ENCODE results near the gene ARHGEF19.

ARHGEF19 gene

GRCh38 chr1:16153096-16153998 is 59.1 kb downstream of the ARHGEF19 start:
- H3K36me3 ChIP-seq (ENCODE audit: control insufficient read depth, low read length), result no peaks in the 10 kb centered on the region
- H3K4me3 ChIP-seq (ENCODE audit: low read length), result no peak overlapping the region

GRCh38 chr1:16152481-16153087 is 59.9 kb downstream of the ARHGEF19 start:
- no peak overlapping the region for H3K4me3 ChIP-seq (ENCODE audit: low read length)
- peaks cover 36% of the 10 kb centered on the region for H3K27me3 ChIP-seq (ENCODE audit: control insufficient read depth, low read length)
- TF ChIP-seq EZH2phosphoT487 (IDR thresholded peaks at IDR 0.05; ENCODE audit: borderline replicate concordance, low read length), result no peak
- TF ChIP-seq, protein P1, sequence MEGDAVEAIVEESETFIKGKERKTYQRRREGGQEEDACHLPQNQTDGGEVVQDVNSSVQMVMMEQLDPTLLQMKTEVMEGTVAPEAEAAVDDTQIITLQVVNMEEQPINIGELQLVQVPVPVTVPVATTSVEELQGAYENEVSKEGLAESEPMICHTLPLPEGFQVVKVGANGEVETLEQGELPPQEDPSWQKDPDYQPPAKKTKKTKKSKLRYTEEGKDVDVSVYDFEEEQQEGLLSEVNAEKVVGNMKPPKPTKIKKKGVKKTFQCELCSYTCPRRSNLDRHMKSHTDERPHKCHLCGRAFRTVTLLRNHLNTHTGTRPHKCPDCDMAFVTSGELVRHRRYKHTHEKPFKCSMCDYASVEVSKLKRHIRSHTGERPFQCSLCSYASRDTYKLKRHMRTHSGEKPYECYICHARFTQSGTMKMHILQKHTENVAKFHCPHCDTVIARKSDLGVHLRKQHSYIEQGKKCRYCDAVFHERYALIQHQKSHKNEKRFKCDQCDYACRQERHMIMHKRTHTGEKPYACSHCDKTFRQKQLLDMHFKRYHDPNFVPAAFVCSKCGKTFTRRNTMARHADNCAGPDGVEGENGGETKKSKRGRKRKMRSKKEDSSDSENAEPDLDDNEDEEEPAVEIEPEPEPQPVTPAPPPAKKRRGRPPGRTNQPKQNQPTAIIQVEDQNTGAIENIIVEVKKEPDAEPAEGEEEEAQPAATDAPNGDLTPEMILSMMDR (IDR thresholded peaks at IDR 0.05; ENCODE audit: low read depth, low read length, poor library complexity, severe bottlenecking), result no peak
- H3K4me1 ChIP-seq (ENCODE audit: control insufficient read depth, low read length), result peaks cover 4% of the 10 kb centered on the region
- H3K79me2 ChIP-seq (ENCODE audit: control insufficient read depth, low read length), result no peaks in the 10 kb centered on the region
- H3K9me2 ChIP-seq (replicated peaks; ENCODE audit: control insufficient read depth, low read length), result no peaks in the 10 kb centered on the region
- no peaks in the 10 kb centered on the region for H3K9me3 ChIP-seq (ENCODE audit: control insufficient read depth, insufficient read depth, low read length)
- no peaks in the 10 kb centered on the region for H3K36me3 ChIP-seq (ENCODE audit: control insufficient read depth, low read length)
- no peaks in the 10 kb centered on the region for H3F3A ChIP-seq (ENCODE audit: control insufficient read depth, insufficient read depth)
- H4K20me1 ChIP-seq (ENCODE audit: control insufficient read depth, insufficient read depth, low read depth, low read length), result no peaks in the 10 kb centered on the region
- no peak overlapping the region for H3K4me2 ChIP-seq (ENCODE audit: low read length)
- H3K27ac ChIP-seq (ENCODE audit: low read depth, low read length), result no peak overlapping the region

More at GRCh38 chr1:16153096-16153998, 59.1 kb downstream of the ARHGEF19 start:
- Histone ChIP-seq H4K20me1 (ENCODE audit: control insufficient read depth, insufficient read depth, low read depth, low read length) (no peaks in the 10 kb centered on the region), H3K27me3 (ENCODE audit: control insufficient read depth, low read length) (peaks cover 36% of the 10 kb centered on the region), H3K9me2 (replicated peaks; ENCODE audit: control insufficient read depth, low read length) (no peaks in the 10 kb centered on the region), H3K79me2 (ENCODE audit: control insufficient read depth, low read length) (no peaks in the 10 kb centered on the region), H3F3A (ENCODE audit: control insufficient read depth, insufficient read depth) (0 out of 2 replicates have a peak, but pooled peaks cover 3% of the 10 kb centered on the region), H3K4me2 (ENCODE audit: low read length) (no peak overlapping the region), H3K4me1 (ENCODE audit: control insufficient read depth, low read length) (peaks cover 4% of the 10 kb centered on the region), H3K27ac (ENCODE audit: low read depth, low read length) (no peak overlapping the region), H3K9me3 (ENCODE audit: control insufficient read depth, insufficient read depth, low read length) (no peaks in the 10 kb centered on the region)
- TF ChIP-seq, protein P1 (IDR thresholded peaks at IDR 0.05; ENCODE audit: low read depth, low read length, poor library complexity, severe bottlenecking), result no peak
- no peak for TF ChIP-seq EZH2phosphoT487 (IDR thresholded peaks at IDR 0.05; ENCODE audit: borderline replicate concordance, low read length)

DNA sequence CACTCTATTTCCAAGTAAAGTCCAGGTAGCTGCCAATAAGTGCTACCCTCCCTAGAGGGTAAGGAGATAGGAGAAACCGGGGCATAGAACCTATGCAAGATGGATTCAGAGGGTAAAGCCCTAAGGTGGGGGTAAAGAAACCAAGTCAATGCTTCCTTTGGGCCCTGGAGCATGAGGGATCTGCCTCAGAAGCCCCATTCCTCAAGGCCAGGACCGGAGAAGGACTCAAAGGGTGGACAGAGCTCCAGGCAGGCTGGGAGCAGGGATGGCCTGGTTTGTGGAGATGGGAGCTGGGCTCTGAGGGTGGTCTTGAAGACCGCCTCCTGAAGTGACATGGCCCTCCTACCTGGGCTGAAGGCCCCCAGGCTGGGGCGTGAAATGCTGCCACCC is 60.5 kb downstream of the ARHGEF19 start:
- H3K27me3 ChIP-seq (ENCODE audit: control insufficient read depth, low read length), result peaks cover 33% of the 10 kb centered on the region
- H4K20me1 ChIP-seq (ENCODE audit: control insufficient read depth, insufficient read depth, low read depth, low read length), result no peaks in the 10 kb centered on the region
- H3K4me1 ChIP-seq (ENCODE audit: control insufficient read depth, low read length), result peaks cover 4% of the 10 kb centered on the region
- H3F3A ChIP-seq (ENCODE audit: control insufficient read depth, insufficient read depth), result no peaks in the 10 kb centered on the region
- H3K9me3 ChIP-seq (ENCODE audit: control insufficient read depth, insufficient read depth, low read length), result no peaks in the 10 kb centered on the region
- no peak overlapping the region for H3K4me3 ChIP-seq (ENCODE audit: low read length)
- H3K79me2 ChIP-seq (ENCODE audit: control insufficient read depth, low read length), result no peaks in the 10 kb centered on the region
- H3K4me2 ChIP-seq (ENCODE audit: low read length), result no peak overlapping the region
- no peak for TF ChIP-seq EZH2phosphoT487 (IDR thresholded peaks at IDR 0.05; ENCODE audit: borderline replicate concordance, low read length)
- TF ChIP-seq, protein P1 (IDR thresholded peaks at IDR 0.05; ENCODE audit: low read depth, low read length, poor library complexity, severe bottlenecking), result no peak
- H3K9me2 ChIP-seq (replicated peaks; ENCODE audit: control insufficient read depth, low read length), result no peaks in the 10 kb centered on the region
- H3K36me3 ChIP-seq (ENCODE audit: control insufficient read depth, low read length), result no peaks in the 10 kb centered on the region
- no peak overlapping the region for H3K27ac ChIP-seq (ENCODE audit: low read depth, low read length)

Measured in DOHH2 (cell line).